Activated T-helper 17 cell treated with anti-CD3 and anti-CD28 coated beads, Interleukin-2, amount 50 U/mL, for 72 hours (primary cell): ENCODE results near the gene DLX4. TPM values are rescaled to one million over a fixed set of nuclear protein-coding genes. Genes with fewer than 3 reads are reported as not detected.

Experiments used
- ATAC-seq: fragments of 150-1000 bp; cut with Tn5 transposase; replicated peaks from 2 replicates; pipeline ENCODE4 v1.10.0; 2021; ENCODE audit warnings: mild to moderate bottlenecking, moderate library complexity
- H3K27ac Mint-ChIP-seq: one replicate; pipeline ENCODE4 v1.8.0; 2022; ENCODE audit warnings: mixed read lengths
- H3K27me3 Mint-ChIP-seq: one replicate; pipeline ENCODE4 v1.8.0; 2022; ENCODE audit warnings: mixed read lengths
- H3K36me3 Mint-ChIP-seq: one replicate; pipeline ENCODE4 v1.8.0; 2022; ENCODE audit warnings: low read depth, mild to moderate bottlenecking, mixed read lengths
- H3K4me1 Mint-ChIP-seq: one replicate; pipeline ENCODE4 v1.8.0; 2022; ENCODE audit warnings: mixed read lengths
- H3K4me3 Mint-ChIP-seq: one replicate; pipeline ENCODE4 v1.8.0; 2022; ENCODE audit warnings: mild to moderate bottlenecking, mixed read lengths
- H3K9me3 Mint-ChIP-seq: one replicate; pipeline ENCODE4 v1.8.0; 2022; ENCODE audit warnings: mixed read lengths
- total RNA-seq, 2 donors: library from RNA; stranded (reverse); gene quantifications; one replicate each; pipeline ENCODE4 v1.2.3, GENCODE V29; 2022

Gene DLX4
- total RNA-seq, 2 donors from 2014 or later = 0.39 to 0.61 TPM

- ATAC-seq = no peak
- Mint-ChIP-seq H3K4me3 (no peak overlapping the region), H3K36me3 (no peaks in the 10 kb centered on the region), H3K4me1 (no peaks in the 10 kb centered on the region), H3K27ac (no peak overlapping the region), H3K27me3 (peaks cover 14% of the 10 kb centered on the region), H3K9me3 (no peaks in the 10 kb centered on the region)
These were observed 52.0 kb downstream of the DLX4 start for GRCh38 chr17:50020841-50021599.

DNA sequence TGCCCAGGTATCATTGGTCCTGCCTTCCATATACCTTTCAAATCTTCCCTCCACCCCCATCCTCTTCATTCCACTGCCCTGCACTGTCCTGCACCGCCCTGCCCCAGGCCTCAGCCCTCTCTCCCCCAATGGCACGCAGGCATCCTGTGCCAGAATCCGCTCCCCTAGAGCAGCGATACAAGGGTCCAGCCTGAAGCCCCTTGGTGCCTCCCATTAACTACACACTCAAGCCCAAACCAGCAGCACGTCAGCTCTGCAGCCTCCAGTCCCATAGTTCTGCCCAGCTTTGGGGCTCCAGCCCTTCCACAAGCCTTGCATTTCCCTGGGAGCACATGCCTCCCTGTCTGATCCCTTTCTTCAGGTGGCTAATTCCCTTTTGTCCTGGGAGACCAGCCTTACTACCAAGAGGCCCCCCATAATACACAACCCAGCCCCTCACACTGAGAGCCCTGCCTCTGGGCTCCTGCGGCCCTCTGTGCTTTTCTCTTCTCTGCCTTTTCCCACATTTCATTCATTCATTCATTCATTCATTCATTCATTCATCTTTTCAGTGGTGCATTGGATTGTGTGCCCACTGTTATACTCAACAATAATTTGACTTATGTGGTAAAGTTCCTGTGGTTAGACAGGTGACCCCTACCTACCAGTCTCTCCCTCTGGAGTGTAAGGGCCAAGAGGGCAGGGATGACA is 52.8 kb downstream of the DLX4 start:
- no peaks in the 10 kb centered on the region for H3K4me1 Mint-ChIP-seq
- peaks cover 14% of the 10 kb centered on the region for H3K27me3 Mint-ChIP-seq
- no peak overlapping the region for H3K4me3 Mint-ChIP-seq
- no peaks in the 10 kb centered on the region for H3K36me3 Mint-ChIP-seq
- no peak for ATAC-seq
- no peak overlapping the region for H3K27ac Mint-ChIP-seq
- H3K9me3 Mint-ChIP-seq = no peaks in the 10 kb centered on the region

GRCh38 chr17:50022463-50023130 is 53.6 kb downstream of the DLX4 start:
- H3K4me3 Mint-ChIP-seq = no peak overlapping the region
- no peak overlapping the region for H3K27ac Mint-ChIP-seq
- no peaks in the 10 kb centered on the region for H3K36me3 Mint-ChIP-seq
- H3K9me3 Mint-ChIP-seq = no peaks in the 10 kb centered on the region
- peaks cover 17% of the 10 kb centered on the region for H3K27me3 Mint-ChIP-seq
- peaks cover 3% of the 10 kb centered on the region for H3K4me1 Mint-ChIP-seq
- no peak for ATAC-seq

- Mint-ChIP-seq H3K27ac (no peak overlapping the region), H3K9me3 (no peaks in the 10 kb centered on the region), H3K27me3 (peaks cover 25% of the 10 kb centered on the region), H3K4me1 (peaks cover 4% of the 10 kb centered on the region), H3K4me3 (no peak overlapping the region), H3K36me3 (no peaks in the 10 kb centered on the region)
- ATAC-seq = no peak
These were observed 54.5 kb downstream of the DLX4 start for GRCh38 chr17:50023520-50023919.

Other genes starting within 250 kb of the DLX4 start
- gene FAM117A, start 205.1 kb upstream of the DLX4 start, total RNA-seq = 10 to 100 TPM; 25.8 TPM
- gene KAT7, start 180.5 kb upstream of the DLX4 start, total RNA-seq = 10 to 100 TPM; 66.4 to 86.4 TPM
- not detected for gene TAC4, start 121.1 kb upstream of the DLX4 start, total RNA-seq
- gene DLX3, start 26.0 kb downstream of the DLX4 start, total RNA-seq = not detected
- gene ITGA3, start 86.9 kb downstream of the DLX4 start, total RNA-seq = 10 to 100 TPM in 1 of 2 donors, 1 to 10 TPM in 1; 5.3 to 22.2 TPM
- 10 to 100 TPM; 10.0 to 15.2 TPM for gene PDK2, start 126.2 kb downstream of the DLX4 start, total RNA-seq
- 1 to 10 TPM in 1 of 2 donors, under 1 TPM in 1; 0.84 to 6.9 TPM for gene SAMD14, start 161.0 kb downstream of the DLX4 start, total RNA-seq
- 10 to 100 TPM; 73.6 to 89.2 TPM for gene PPP1R9B, start 181.5 kb downstream of the DLX4 start, total RNA-seq
- gene SGCA, start 196.8 kb downstream of the DLX4 start, total RNA-seq = not detected
- gene COL1A1, start 232.4 kb downstream of the DLX4 start, total RNA-seq = 1 to 10 TPM in 1 of 2 donors, under 1 TPM in 1; 0.37 to 1.9 TPM